ENCODE measurements around the gene AGAP3. TPM values are rescaled to one million over a fixed set of nuclear protein-coding genes. Genes with fewer than 3 reads are reported as not detected.

AGAP3 gene
- total RNA-seq, 1 donor from 2014 or later = 206 TPM

GRCh38 chr7:151095123-151095797 is 9.0 kb downstream of the AGAP3 start:
- Mint-ChIP-seq H3K4me1 (ENCODE audit: unreplicated experiment) (peaks cover 51% of the 10 kb centered on the region), H3K27ac (ENCODE audit: unreplicated experiment) (no peak overlapping the region), H3K4me3 (ENCODE audit: unreplicated experiment) (no peak overlapping the region), H3K9me3 (ENCODE audit: unreplicated experiment) (no peaks in the 10 kb centered on the region), H3K36me3 (ENCODE audit: low read depth, unreplicated experiment) (peaks cover 15% of the 10 kb centered on the region), H3K27me3 (ENCODE audit: unreplicated experiment) (peaks cover 15% of the 10 kb centered on the region)
- no peak for DNase-seq (ENCODE audit: low spot score)
- TF ChIP-seq CTCF (IDR thresholded peaks at IDR 0.05; ENCODE audit: unreplicated experiment) = no peak

GRCh38 chr7:151095828-151096475 is 9.7 kb downstream of the AGAP3 start:
- no peaks in the 10 kb centered on the region for H3K9me3 Mint-ChIP-seq (ENCODE audit: unreplicated experiment)
- no peak for TF ChIP-seq CTCF (IDR thresholded peaks at IDR 0.05; ENCODE audit: unreplicated experiment)
- no peak for DNase-seq (ENCODE audit: low spot score)
- H3K36me3 Mint-ChIP-seq (ENCODE audit: low read depth, unreplicated experiment) = peaks cover 15% of the 10 kb centered on the region
- peaks cover 48% of the 10 kb centered on the region for H3K4me1 Mint-ChIP-seq (ENCODE audit: unreplicated experiment)
- peaks cover 11% of the 10 kb centered on the region for H3K27me3 Mint-ChIP-seq (ENCODE audit: unreplicated experiment)
- no peak overlapping the region for H3K27ac Mint-ChIP-seq (ENCODE audit: unreplicated experiment)
- H3K4me3 Mint-ChIP-seq (ENCODE audit: unreplicated experiment) = no peak overlapping the region

- Mint-ChIP-seq H3K27ac (ENCODE audit: unreplicated experiment) (no peak overlapping the region), H3K9me3 (ENCODE audit: unreplicated experiment) (no peaks in the 10 kb centered on the region)
- no peak for DNase-seq (ENCODE audit: low spot score)
Observed at GRCh38 chr7:151099486-151100211, 13.4 kb downstream of the AGAP3 start.

GRCh38 chr7:151100921-151101320 is 14.6 kb downstream of the AGAP3 start:
- H3K4me3 Mint-ChIP-seq (ENCODE audit: unreplicated experiment) = no peak overlapping the region
- DNase-seq (ENCODE audit: low spot score) = no peak
- no peak overlapping the region for H3K27ac Mint-ChIP-seq (ENCODE audit: unreplicated experiment)
- H3K9me3 Mint-ChIP-seq (ENCODE audit: unreplicated experiment) = no peaks in the 10 kb centered on the region
- H3K36me3 Mint-ChIP-seq (ENCODE audit: low read depth, unreplicated experiment) = peaks cover 17% of the 10 kb centered on the region
- no peak for TF ChIP-seq CTCF (IDR thresholded peaks at IDR 0.05; ENCODE audit: unreplicated experiment)
- peaks cover 29% of the 10 kb centered on the region for H3K4me1 Mint-ChIP-seq (ENCODE audit: unreplicated experiment)
- H3K27me3 Mint-ChIP-seq (ENCODE audit: unreplicated experiment) = peaks cover 4% of the 10 kb centered on the region

More at GRCh38 chr7:151099486-151100211, 13.4 kb downstream of the AGAP3 start:
- no peak overlapping the region for H3K4me3 Mint-ChIP-seq (ENCODE audit: unreplicated experiment)
- H3K4me1 Mint-ChIP-seq (ENCODE audit: unreplicated experiment) = peaks cover 35% of the 10 kb centered on the region
- H3K27me3 Mint-ChIP-seq (ENCODE audit: unreplicated experiment) = peaks cover 4% of the 10 kb centered on the region
- peaks cover 17% of the 10 kb centered on the region for H3K36me3 Mint-ChIP-seq (ENCODE audit: low read depth, unreplicated experiment)
- TF ChIP-seq CTCF (IDR thresholded peaks at IDR 0.05; ENCODE audit: unreplicated experiment) = no peak
